HepG2 (cell line): ENCODE data around the gene RTP5. TPM values are rescaled to one million over a fixed set of nuclear protein-coding genes. Genes with fewer than 3 reads are reported as not detected.
A peak's percentile ranks its signal among the peaks of the same experiment; 100 is the strongest.

ENCODE experiments used
- ATAC-seq: fragments of 200-7000 bp; cut with Tn5 transposase; 3 replicates; pipeline ENCODE4 v1.9.1; 2020; ENCODE audit warnings: mild to moderate bottlenecking, moderate library complexity
- BruUV-seq: library from RNA; stranded (reverse); fragments of 400-500 nt; replicated peaks from 2 replicates; lab custom pipeline; 2021; lab: Mats Ljungman, UMichigan
- CTCF ChIA-PET: fragments of 300-600 bp; formaldehyde crosslinking; extraction: SDS; loops from one replicate; lab custom pipeline; 2021; ENCODE audit warnings: low total read pairs, inconsistent platforms, low intra/inter-chr PET ratio; lab: Yijun Ruan, JAX
- POLR2A ChIA-PET: fragments of 350-600 bp; sonication (Branson Sonifier 250); formaldehyde crosslinking; loops from one replicate; lab custom pipeline; 2020; ENCODE audit warnings: antibody characterized with exemption, inconsistent platforms; lab: Yijun Ruan, JAX
- DNase-seq: peaks from one replicate; pipeline ENCODE4 v3.0.0-alpha.2; 2015; ENCODE audit warnings: low spot score
- FAIRE-seq: peaks from 3 replicates; lab custom pipeline; 2011; peaks lifted over from hg19 to GRCh38; lab: Jason Lieb, UNC
- H2AFZ ChIP-seq: one replicate; pipeline ENCODE4 v1.6.1; 2011; ENCODE audit warnings: low read length, inconsistent platforms
- H3K27ac ChIP-seq: fragments of 300-600 bp; 3 replicates; pipeline ENCODE4 v1.8.0; 2011; ENCODE audit warnings: mixed run types, mild to moderate bottlenecking, mixed read lengths, low read length, inconsistent platforms; ENCODE audit not compliant: insufficient read depth; ENCODE audit errors: extremely low read length
- H3K27me3 ChIP-seq, 2 experiments: fragments of 200-600 bp in 1 of 2; 2 replicates in 1 of 2; 3 replicates in 1 of 2; pipeline versions ENCODE4 v1.6.0 to v1.8.0; 2011; ENCODE audit warnings: low read length in 2 of 2, mild to moderate bottlenecking in 2 of 2, moderate library complexity in 2 of 2, inconsistent platforms in 1 of 2; ENCODE audit not compliant: insufficient read depth in 2 of 2, control insufficient read depth in 1 of 2
- H3K36me3 ChIP-seq, 2 experiments: fragments of 200-600 bp in 1 of 2; replicated peaks in 1 of 2; 2 replicates in 1 of 2; 3 replicates in 1 of 2; pipeline versions ENCODE4 v1.5.1 to v1.8.0; 2011; ENCODE audit warnings: low read length in 2 of 2, inconsistent platforms in 1 of 2; ENCODE audit not compliant: insufficient read depth in 2 of 2, control insufficient read depth in 1 of 2
- H3K4me1 ChIP-seq: 2 replicates; pipeline ENCODE4 v1.5.1; 2012; ENCODE audit warnings: low read length, inconsistent platforms; ENCODE audit not compliant: insufficient read depth
- H3K4me2 ChIP-seq: 2 replicates; pipeline ENCODE4 v1.6.0; 2011; ENCODE audit warnings: low read depth, low read length, inconsistent platforms
- H3K4me3 ChIP-seq, 3 experiments: fragments of 200-600 bp in 1 of 3; sonication (generic), shearing (Covaris generic) in 1 of 3; replicated peaks in 1 of 3; 2 replicates each; pipeline ENCODE4 v1.5.1; 2011 to 2016; ENCODE audit warnings: low read length in 3 of 3, inconsistent platforms in 2 of 3, low read depth in 2 of 3, mild to moderate bottlenecking in 2 of 3, control low read depth in 1 of 3, mixed read lengths in 1 of 3; ENCODE audit not compliant: insufficient read depth in 1 of 3
- H3K79me2 ChIP-seq: one replicate; pipeline ENCODE4 v1.6.1; 2011; ENCODE audit warnings: low read length, inconsistent platforms; ENCODE audit not compliant: insufficient read depth
- H3K9ac ChIP-seq: 2 replicates; pipeline ENCODE4 v1.6.0; 2011; ENCODE audit warnings: mild to moderate bottlenecking, low read depth, low read length, inconsistent platforms; ENCODE audit not compliant: insufficient read depth
- H3K9me3 ChIP-seq: 2 replicates; pipeline ENCODE4 v1.5.1; 2012; ENCODE audit warnings: mild to moderate bottlenecking, low read length
- H4K20me1 ChIP-seq: 2 replicates; pipeline ENCODE4 v1.6.0; 2011; ENCODE audit warnings: inconsistent platforms, mild to moderate bottlenecking, low read length, moderate library complexity; ENCODE audit not compliant: insufficient read depth
- ATF1 ChIP-seq: IDR thresholded peaks from 2 replicates; pipeline ENCODE4 v1.6.1; 2016; ENCODE audit warnings: mild to moderate bottlenecking, control low read depth
- CC2D1A ChIP-seq: sonication (generic); formaldehyde crosslinking; IDR thresholded peaks from 2 replicates; pipeline ENCODE4 v1.8.1; 2023; ENCODE audit warnings: mild to moderate bottlenecking, missing genetic modification reagents
- HMGA1 ChIP-seq: sonication (generic); formaldehyde crosslinking; conservative IDR thresholded peaks from 2 replicates; pipeline ENCODE4 v1.4.0; 2020; ENCODE audit warnings: missing genetic modification reagents
- MAFF ChIP-seq: IDR thresholded peaks from 2 replicates; pipeline ENCODE4 v1.6.1; 2011; ENCODE audit warnings: low read depth, low read length, improper control_type of control experiment
- MAFG ChIP-seq: sonication (generic); formaldehyde crosslinking; IDR thresholded peaks from 2 replicates; pipeline ENCODE4 v1.5.1; 2020; ENCODE audit warnings: mild to moderate bottlenecking, missing genetic modification reagents
- MAFK ChIP-seq, 2 experiments: IDR thresholded peaks in 1 of 2; conservative IDR thresholded peaks in 1 of 2; 2 replicates each; pipeline ENCODE4 v1.6.1; 2011; ENCODE audit warnings: improper control_type of control experiment in 2 of 2, low read length in 2 of 2
- MBD4 ChIP-seq: IDR thresholded peaks from 2 replicates; pipeline ENCODE4 v1.6.1; 2012; ENCODE audit warnings: low read length, inconsistent platforms, borderline replicate concordance
- MEIS1 ChIP-seq: sonication (generic); formaldehyde crosslinking; IDR thresholded peaks from 2 replicates; pipeline ENCODE4 v1.9.0; 2021; ENCODE audit warnings: mild to moderate bottlenecking, missing genetic modification reagents, moderate library complexity, borderline replicate concordance
- NFE2 ChIP-seq: sonication (generic); formaldehyde crosslinking; IDR thresholded peaks from 2 replicates; pipeline ENCODE4 v1.4.0; 2020; ENCODE audit warnings: missing genetic modification reagents
- NFE2L2 ChIP-seq: fragments of 150-350 bp; IDR thresholded peaks from 2 replicates; pipeline ENCODE4 v1.6.1; 2014; ENCODE audit warnings: low read length
- RBFOX2 ChIP-seq: fragments of 200-400 bp; formaldehyde crosslinking; IDR thresholded peaks from 2 replicates; pipeline ENCODE4 v1.6.1; 2017; ENCODE audit warnings: low read depth, mild to moderate bottlenecking, low read length
- SKIL ChIP-seq: sonication (generic); formaldehyde crosslinking; IDR thresholded peaks from 2 replicates; pipeline ENCODE4 v1.8.0; 2022; ENCODE audit warnings: missing genetic modification reagents, mild to moderate bottlenecking, moderate library complexity, borderline replicate concordance
- SNAI1 ChIP-seq: sonication (generic); formaldehyde crosslinking; IDR thresholded peaks from 2 replicates; pipeline ENCODE4 v1.5.0; 2020; ENCODE audit warnings: mild to moderate bottlenecking, missing genetic modification reagents, borderline replicate concordance
- THYN1 ChIP-seq: sonication (generic); formaldehyde crosslinking; IDR thresholded peaks from 2 replicates; pipeline ENCODE4 v1.8.1; 2023; ENCODE audit warnings: low read depth, mild to moderate bottlenecking, moderate library complexity, missing genetic modification reagents, borderline replicate concordance
- ZBTB2 ChIP-seq: sonication (generic); formaldehyde crosslinking; IDR thresholded peaks from 2 replicates; pipeline ENCODE4 v1.8.0; 2022; ENCODE audit warnings: low read depth, missing genetic modification reagents
- ZFX ChIP-seq: sonication (generic); formaldehyde crosslinking; IDR thresholded peaks from 2 replicates; pipeline ENCODE4 v1.4.0; 2020; ENCODE audit warnings: mild to moderate bottlenecking, low read depth, missing genetic modification reagents, moderate library complexity
- ZNF567 ChIP-seq: sonication (generic); formaldehyde crosslinking; IDR thresholded peaks from 2 replicates; pipeline ENCODE4 v1.8.1; 2023; ENCODE audit warnings: mild to moderate bottlenecking, missing genetic modification reagents, borderline replicate concordance
- ZNF678 ChIP-seq: sonication (generic); formaldehyde crosslinking; IDR thresholded peaks from 2 replicates; pipeline ENCODE4 v1.4.0; 2020; ENCODE audit warnings: mild to moderate bottlenecking, missing genetic modification reagents
- WGBS: methylation state at CpG from one replicate; pipeline ENCODE4 v1.1.6; 2017; ENCODE audit warnings: low lambda C conversion rate; 5-methylcytosine and 5-hydroxymethylcytosine counted together
- in situ Hi-C: cut with HindIII; loops from 2 replicates; pipeline ENCODE4 v1.10.0; 2017; ENCODE audit warnings: low pct_unique_long_range_greater_than_20kb; ENCODE audit not compliant: extremely low pct_ligation_motif_present
- intact Hi-C: fragments of 100-400 bp; cut with micrococcal nuclease; formaldehyde crosslinking; loops from one replicate; pipeline ENCODE4 v1.10.0; 2022; ENCODE audit not compliant: unreplicated experiment
- polyA plus RNA-seq, 8 experiments: library from polyadenylated mRNA; depleted of rRNA in 3 of 8; stranded (reverse) in 7 of 8; unstranded in 1 of 8; fragments of >200 nt; fragmentation: Illumina TruSeq in 4 of 8; extraction: Trizol in 4 of 8; gene quantifications; 2 replicates each; pipeline versions ENCODE4 v1.2.1 to v1.2.3, GENCODE V29; 2011 to 2016; ENCODE audit warnings: low read depth in 4 of 8, missing spikeins in 1 of 8, mixed read lengths in 1 of 8; ENCODE audit not compliant: insufficient read depth in 1 of 8
- total RNA-seq, 5 experiments: library from RNA; depleted of rRNA; stranded (reverse); fragments of >200 nt; fragmentation: Illumina TruSeq; extraction: Trizol; gene quantifications; 2 replicates each; pipeline ENCODE4 v1.2.3, GENCODE V29; 2016; ENCODE audit warnings: low read depth in 1 of 5
- TF ChIP-seq, protein P1 (sequence below): sonication (generic); formaldehyde crosslinking; IDR thresholded peaks from 2 replicates; pipeline ENCODE4 v1.8.1; 2023; ENCODE audit warnings: mild to moderate bottlenecking, missing genetic modification reagents
- TF ChIP-seq, protein P2 (sequence below): sonication (generic); formaldehyde crosslinking; IDR thresholded peaks from 2 replicates; pipeline ENCODE4 v1.9.0; 2021; ENCODE audit warnings: missing genetic modification reagents, mild to moderate bottlenecking, borderline replicate concordance

Gene RTP5
- total and polyA plus RNA-seq, 2 of the 13 experiments (the other 11 are each of a cell fraction or from before 2014, with no cell fraction given) = not detected

- H2AFZ ChIP-seq = no peak overlapping the region
- no peak overlapping the region for H3K4me3 ChIP-seq
- no peaks in the 10 kb centered on the region for H4K20me1 ChIP-seq
- no peaks in the 10 kb centered on the region for H3K79me2 ChIP-seq
- POLR2A ChIA-PET = no interaction called here
- intact Hi-C loops = no loop called here
- H3K27ac ChIP-seq = no peak overlapping the region
- in situ Hi-C loops = no loop called here
- H3K4me1 ChIP-seq = peaks cover 7% of the 10 kb centered on the region; the same call in 1 of the 2 replicates
- ATAC-seq (no peak), DNase-seq (no peak), FAIRE-seq (no peak)
- H3K27me3 ChIP-seq = peaks cover 0 to 35% of the 10 kb centered on the region in 2 experiments; a peak in 3 of 5 replicates
- 40% methylated on average over 13 of the region's 13 CpGs for WGBS
- BruUV-seq = no TSS peak
- peaks cover under 1% of the 10 kb centered on the region; the same call in 1 of the 2 replicates for H3K9me3 ChIP-seq
- H3K4me2 ChIP-seq = peak overlapping the region; percentile 29; the same call in 1 of the 2 replicates
- H3K36me3 ChIP-seq = no peaks in the 10 kb centered on the region
- CTCF ChIA-PET = no interaction called here
- no peak overlapping the region for H3K9ac ChIP-seq
- TF ChIP-seq MAFK (conservative IDR thresholded peaks at IDR 0.05 in 1 of 2, IDR thresholded peaks at IDR 0.05 in 1 of 2; ENCODE audit: low read length in 2 of 2) (peak; percentile 93 to 96), NFE2L2 (peak; percentile 98), CC2D1A (CRISPR knock-in tag) (no peak), HMGA1 (CRISPR knock-in tag) (no peak), ZNF567 (no peak), ATF1 (no peak), ZBTB2 (CRISPR knock-in tag) (no peak), MAFG (CRISPR knock-in tag) (0 out of 2 replicates have a peak, but pooled peaks have one; percentile 47), MAFF (peak; percentile 91), THYN1 (CRISPR knock-in tag) (no peak), MBD4 (no peak), ZNF678 (CRISPR knock-in tag) (no peak), ZFX (CRISPR knock-in tag) (no peak), SNAI1 (CRISPR knock-in tag) (no peak), NFE2 (CRISPR knock-in tag) (peak; percentile 71; the same call in 1 of the 2 replicates), SKIL (CRISPR knock-in tag) (no peak), RBFOX2 (no peak), MEIS1 (CRISPR knock-in tag) (no peak)
- TF ChIP-seq, protein P1, sequence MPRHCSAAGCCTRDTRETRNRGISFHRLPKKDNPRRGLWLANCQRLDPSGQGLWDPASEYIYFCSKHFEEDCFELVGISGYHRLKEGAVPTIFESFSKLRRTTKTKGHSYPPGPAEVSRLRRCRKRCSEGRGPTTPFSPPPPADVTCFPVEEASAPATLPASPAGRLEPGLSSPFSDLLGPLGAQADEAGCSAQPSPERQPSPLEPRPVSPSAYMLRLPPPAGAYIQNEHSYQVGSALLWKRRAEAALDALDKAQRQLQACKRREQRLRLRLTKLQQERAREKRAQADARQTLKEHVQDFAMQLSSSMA = no peak
- TF ChIP-seq, protein P2, sequence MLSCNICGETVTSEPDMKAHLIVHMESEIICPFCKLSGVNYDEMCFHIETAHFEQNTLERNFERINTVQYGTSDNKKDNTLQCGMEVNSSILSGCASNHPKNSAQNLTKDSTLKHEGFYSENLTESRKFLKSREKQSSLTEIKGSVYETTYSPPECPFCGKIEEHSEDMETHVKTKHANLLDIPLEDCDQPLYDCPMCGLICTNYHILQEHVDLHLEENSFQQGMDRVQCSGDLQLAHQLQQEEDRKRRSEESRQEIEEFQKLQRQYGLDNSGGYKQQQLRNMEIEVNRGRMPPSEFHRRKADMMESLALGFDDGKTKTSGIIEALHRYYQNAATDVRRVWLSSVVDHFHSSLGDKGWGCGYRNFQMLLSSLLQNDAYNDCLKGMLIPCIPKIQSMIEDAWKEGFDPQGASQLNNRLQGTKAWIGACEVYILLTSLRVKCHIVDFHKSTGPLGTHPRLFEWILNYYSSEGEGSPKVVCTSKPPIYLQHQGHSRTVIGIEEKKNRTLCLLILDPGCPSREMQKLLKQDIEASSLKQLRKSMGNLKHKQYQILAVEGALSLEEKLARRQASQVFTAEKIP (CRISPR knock-in tag) = no peak
Observed at GRCh38 chr2:241833101-241833663, 36.3 kb upstream of the RTP5 start.
